Upper lobe of right lung (tissue), 1 donor: ENCODE measurements around the gene CCDC107. TPM values are rescaled to one million over a fixed set of nuclear protein-coding genes. Genes with fewer than 3 reads are reported as not detected.

ENCODE experiments used
- ATAC-seq: fragments of 200-7000 bp; cut with Tn5 transposase; one replicate; pipeline ENCODE4 v1.9.1; 2020; ENCODE audit warnings: mild to moderate bottlenecking, moderate library complexity
- DNase-seq: peaks from one replicate; pipeline ENCODE4 v3.0.0-alpha.2; 2020
- H3K27ac ChIP-seq: fragments of 200-600 bp; one replicate; pipeline ENCODE4 v1.8.0; 2022
- H3K27me3 ChIP-seq: fragments of 200-600 bp; one replicate; pipeline ENCODE4 v1.8.0; 2022; ENCODE audit warnings: mild to moderate bottlenecking
- H3K36me3 ChIP-seq: fragments of 200-600 bp; one replicate; pipeline ENCODE4 v1.8.0; 2022
- H3K4me1 ChIP-seq: fragments of 200-600 bp; one replicate; pipeline ENCODE4 v1.8.0; 2022
- H3K4me3 ChIP-seq: fragments of 200-600 bp; one replicate; pipeline ENCODE4 v1.8.0; 2022; ENCODE audit warnings: mild to moderate bottlenecking
- H3K9me3 ChIP-seq: fragments of 200-600 bp; one replicate; pipeline ENCODE4 v1.8.0; 2022
- intact Hi-C: fragments of 100-400 bp; cut with DNase I; formaldehyde crosslinking; loops from one replicate; pipeline ENCODE4 v1.11.0; 2022
- total RNA-seq: library from RNA; stranded (reverse); fragmentation: NEBNext Ultra II Directional; extraction: Animal tissue kit (Norgen Biotek cat#: 25700); gene quantifications from one replicate; pipeline ENCODE4 v1.2.1, GENCODE V29; 2021
- TF ChIP-seq, protein P1 (sequence below): fragments of 200-600 bp; IDR thresholded peaks from one replicate; pipeline ENCODE4 v1.8.0; 2022; ENCODE audit warnings: antibody characterized with exemption
- donor health status: DM: no; HTN: yes; CAD: no; lungs with severe emphysema.

The CCDC107 gene
- total RNA-seq, 1 donor from 2014 or later = 31.1 TPM

DNA sequence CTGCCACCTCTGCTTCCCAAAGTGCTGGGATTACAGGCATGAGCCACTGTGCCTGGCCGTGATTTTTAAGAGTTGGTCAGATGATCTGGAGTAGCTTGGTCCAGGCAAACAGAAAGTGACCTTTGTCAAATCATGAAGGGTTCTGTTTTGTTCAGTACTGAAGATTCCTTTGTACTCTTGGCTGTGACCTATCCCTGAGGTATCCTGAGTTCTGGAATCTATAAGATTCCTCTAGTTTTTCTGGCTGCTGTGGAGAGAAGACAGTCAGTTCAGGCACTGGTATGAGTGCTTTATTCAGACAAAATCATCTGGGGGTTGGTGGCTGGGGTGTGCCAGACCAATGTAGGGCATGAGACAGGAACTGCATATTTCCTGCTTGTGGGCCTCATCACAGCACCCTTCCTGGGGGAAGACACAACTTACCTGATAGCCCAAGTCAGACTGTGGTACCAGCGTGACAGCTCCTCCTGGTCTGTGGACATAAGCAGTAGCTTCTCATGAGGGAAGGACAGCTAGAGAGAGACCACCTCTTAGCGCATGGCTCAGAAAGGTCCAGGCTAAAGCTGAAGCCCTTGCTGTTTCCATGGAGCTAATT, 3.8 kb downstream of the CCDC107 start:
- Histone ChIP-seq H3K4me1 (peaks cover 35% of the 10 kb centered on the region), H3K4me3 (no peak overlapping the region), H3K9me3 (no peaks in the 10 kb centered on the region), H3K27ac (no peak overlapping the region), H3K27me3 (no peaks in the 10 kb centered on the region), H3K36me3 (peaks cover 3% of the 10 kb centered on the region)
- no peak for DNase-seq
- TF ChIP-seq, protein P1, sequence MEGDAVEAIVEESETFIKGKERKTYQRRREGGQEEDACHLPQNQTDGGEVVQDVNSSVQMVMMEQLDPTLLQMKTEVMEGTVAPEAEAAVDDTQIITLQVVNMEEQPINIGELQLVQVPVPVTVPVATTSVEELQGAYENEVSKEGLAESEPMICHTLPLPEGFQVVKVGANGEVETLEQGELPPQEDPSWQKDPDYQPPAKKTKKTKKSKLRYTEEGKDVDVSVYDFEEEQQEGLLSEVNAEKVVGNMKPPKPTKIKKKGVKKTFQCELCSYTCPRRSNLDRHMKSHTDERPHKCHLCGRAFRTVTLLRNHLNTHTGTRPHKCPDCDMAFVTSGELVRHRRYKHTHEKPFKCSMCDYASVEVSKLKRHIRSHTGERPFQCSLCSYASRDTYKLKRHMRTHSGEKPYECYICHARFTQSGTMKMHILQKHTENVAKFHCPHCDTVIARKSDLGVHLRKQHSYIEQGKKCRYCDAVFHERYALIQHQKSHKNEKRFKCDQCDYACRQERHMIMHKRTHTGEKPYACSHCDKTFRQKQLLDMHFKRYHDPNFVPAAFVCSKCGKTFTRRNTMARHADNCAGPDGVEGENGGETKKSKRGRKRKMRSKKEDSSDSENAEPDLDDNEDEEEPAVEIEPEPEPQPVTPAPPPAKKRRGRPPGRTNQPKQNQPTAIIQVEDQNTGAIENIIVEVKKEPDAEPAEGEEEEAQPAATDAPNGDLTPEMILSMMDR = no peak
- no peak for ATAC-seq
- intact Hi-C loops = no loop called here

DNA sequence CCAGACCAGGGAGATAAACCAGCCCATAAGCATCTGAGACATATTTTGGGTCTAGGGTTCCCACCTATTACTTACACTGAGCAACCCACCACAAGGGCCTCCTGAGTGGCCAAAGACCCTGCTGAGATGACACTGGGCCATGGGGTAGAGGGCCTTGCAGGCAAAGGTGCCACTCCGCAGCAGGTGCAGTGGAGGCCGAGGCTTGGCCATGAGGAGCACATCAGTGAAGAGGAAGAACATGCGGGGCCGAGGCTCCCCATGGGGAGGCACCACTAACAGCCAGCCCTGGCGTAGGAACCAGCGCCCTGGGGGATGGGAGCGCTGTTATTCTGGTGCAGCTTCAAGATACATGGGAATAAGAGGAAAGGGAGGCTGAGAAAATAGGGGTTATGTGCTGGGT, 4.3 kb downstream of the CCDC107 start:
- ATAC-seq = no peak
- H3K4me1 ChIP-seq = peaks cover 29% of the 10 kb centered on the region
- intact Hi-C loops = no loop called here
- H3K27me3 ChIP-seq = no peaks in the 10 kb centered on the region
- H3K36me3 ChIP-seq = peaks cover 3% of the 10 kb centered on the region
- DNase-seq = no peak
- no peak overlapping the region for H3K4me3 ChIP-seq
- TF ChIP-seq, protein P1 = no peak
- H3K9me3 ChIP-seq = no peaks in the 10 kb centered on the region
- no peak overlapping the region for H3K27ac ChIP-seq

DNA sequence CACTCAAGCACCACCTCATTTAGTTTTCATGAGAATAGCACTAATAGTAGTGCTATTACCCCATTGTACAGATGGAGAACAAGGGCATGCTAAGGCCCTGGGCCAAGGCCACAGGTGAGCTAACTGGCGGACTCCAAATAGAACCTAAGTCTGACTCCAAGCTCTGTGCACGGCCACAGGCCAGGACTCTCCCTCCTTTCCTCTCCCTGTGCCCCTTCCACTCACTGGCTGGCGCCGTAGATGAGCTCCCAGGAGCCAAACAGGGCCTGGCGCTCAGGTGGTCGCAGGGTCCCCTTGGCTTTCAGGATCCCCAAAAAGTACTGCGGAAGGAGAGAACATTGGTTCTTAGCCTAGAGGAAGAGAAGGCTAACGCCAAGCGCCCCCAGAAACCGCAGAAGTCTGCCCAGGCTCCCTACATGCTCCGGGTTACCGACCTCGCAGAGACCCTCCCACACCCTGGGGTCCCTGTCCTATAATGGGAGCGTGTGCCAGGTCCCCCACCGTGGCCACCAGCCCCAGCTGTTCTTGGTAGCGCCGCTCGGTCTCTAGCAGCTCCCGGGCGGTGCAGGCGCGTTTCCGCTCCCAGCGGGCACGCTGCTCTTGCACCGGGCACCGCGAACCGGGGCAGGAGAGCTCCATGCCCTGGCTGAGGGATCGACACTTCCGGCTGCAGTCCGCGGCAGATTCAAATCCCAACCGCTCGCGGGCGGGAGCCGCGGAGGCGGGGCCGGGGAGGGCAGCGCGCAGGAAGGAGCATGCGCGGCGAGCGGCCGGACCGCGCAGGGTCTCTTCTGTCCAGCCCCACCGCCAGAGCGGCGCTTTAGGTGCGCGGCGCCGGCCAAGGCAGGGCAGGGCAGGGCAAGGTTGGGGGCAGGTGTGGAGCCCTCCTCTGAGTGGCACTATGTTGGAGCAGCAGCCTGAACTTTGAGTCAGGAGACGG, 6.7 kb downstream of the CCDC107 start, which contains the start of gene ARHGEF39:
ARHGEF39 (minus strand) TSS at position 665 of the 940 bp plus-strand sequence; CDS start at position 639, 26 bp downstream.
- peak within 1 kb of the TSS; percentile 64 for H3K27ac ChIP-seq
- intact Hi-C loops = no loop called here
- DNase-seq (peak; percentile 91), ATAC-seq (peak; percentile 94)
- H3K4me3 ChIP-seq = peak within 1 kb of the TSS; percentile 53
- peaks cover 21% of the 10 kb centered on the region for H3K4me1 ChIP-seq
- H3K36me3 ChIP-seq = peaks cover 3% of the 10 kb centered on the region
- H3K27me3 ChIP-seq = no peaks in the 10 kb centered on the region
- TF ChIP-seq, protein P1 = peak; percentile 25
- H3K9me3 ChIP-seq = no peaks in the 10 kb centered on the region

- DNase-seq (no peak), ATAC-seq (no peak)
- H3K36me3 ChIP-seq = peaks cover 3% of the 10 kb centered on the region
- TF ChIP-seq, protein P1 = no peak
- H3K27me3 ChIP-seq = no peaks in the 10 kb centered on the region
- intact Hi-C loops = no loop called here
- H3K27ac ChIP-seq = peak overlapping the region; percentile 64
- H3K4me3 ChIP-seq = peak overlapping the region; percentile 53
- H3K4me1 ChIP-seq = peaks cover 21% of the 10 kb centered on the region
- no peaks in the 10 kb centered on the region for H3K9me3 ChIP-seq
Observed at GRCh38 chr9:35665471-35665818, 7.4 kb downstream of the CCDC107 start.

DNA sequence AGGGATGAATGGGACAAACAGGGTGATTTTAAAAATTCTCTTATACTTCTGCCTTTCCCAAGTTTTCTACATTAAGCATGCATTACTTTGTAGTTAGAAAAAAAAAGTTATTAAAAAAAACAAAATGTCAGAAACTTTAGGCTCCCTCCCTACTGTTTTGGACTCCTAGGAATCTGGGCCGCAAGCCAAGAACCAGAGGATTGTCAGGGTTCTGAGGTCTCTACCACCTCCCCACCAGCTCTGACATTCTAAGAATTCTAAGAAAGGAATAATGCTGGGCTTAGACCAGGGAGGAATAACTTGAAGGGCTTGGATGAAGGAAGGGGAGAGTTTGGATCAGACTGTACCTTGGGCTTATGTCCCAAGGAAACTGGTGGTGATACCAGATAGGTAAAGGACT, 8.0 kb downstream of the CCDC107 start:
- H3K27me3 ChIP-seq = no peaks in the 10 kb centered on the region
- peaks cover 21% of the 10 kb centered on the region for H3K4me1 ChIP-seq
- H3K4me3 ChIP-seq = no peak overlapping the region
- H3K9me3 ChIP-seq = no peaks in the 10 kb centered on the region
- intact Hi-C loops = no loop called here
- TF ChIP-seq, protein P1 = no peak
- ATAC-seq = no peak
- H3K36me3 ChIP-seq = no peaks in the 10 kb centered on the region
- DNase-seq = no peak
- no peak overlapping the region for H3K27ac ChIP-seq
